Vagina (tissue), 2 donors: ENCODE data around the gene CRYBA4. TPM values are rescaled to one million over a fixed set of nuclear protein-coding genes. Genes with fewer than 3 reads are reported as not detected.

ENCODE experiments used
- DNase-seq, 2 donors: peaks; one replicate each; pipeline ENCODE4 v3.0.0-alpha.2; 2017; ENCODE audit errors: extremely low spot score in 2 of 2
- H3K27ac ChIP-seq: fragments of 200-600 bp; sonication (generic); one replicate; pipeline ENCODE4 v1.5.1; 2019
- H3K27me3 ChIP-seq: fragments of 200-600 bp; sonication (generic); one replicate; pipeline ENCODE4 v1.5.1; 2019
- H3K36me3 ChIP-seq, 2 donors: fragments of 200-600 bp; sonication (generic); one replicate each; pipeline ENCODE4 v1.5.1; 2017 to 2019
- H3K4me1 ChIP-seq: fragments of 200-600 bp; sonication (generic); one replicate; pipeline ENCODE4 v1.5.1; 2019
- H3K4me3 ChIP-seq, 2 donors: fragments of 200-600 bp; sonication (generic); 1 replicate in 1 of 2; 2 replicates in 1 of 2; pipeline ENCODE4 v1.5.1; 2016 to 2019
- H3K9me3 ChIP-seq: fragments of 200-600 bp; sonication (generic); one replicate; pipeline ENCODE4 v1.5.1; 2019
- POLR2A ChIP-seq, 2 donors: fragments of 450-650 bp; IDR thresholded peaks; one replicate each; pipeline ENCODE4 v1.6.1; 2017; ENCODE audit warnings: antibody characterized with exemption in 2 of 2, mild to moderate bottlenecking in 2 of 2, moderate library complexity in 2 of 2
- POLR2AphosphoS5 ChIP-seq, 2 donors: sonication (generic); formaldehyde crosslinking; IDR thresholded peaks; one replicate each; pipeline ENCODE4 v1.9.0; 2017; ENCODE audit warnings: antibody characterized with exemption in 2 of 2, mild to moderate bottlenecking in 2 of 2, low read depth in 1 of 2; ENCODE audit not compliant: insufficient read depth in 1 of 2
- intact Hi-C: fragments of 100-400 bp; cut with DNase I; formaldehyde crosslinking; loops from one replicate; pipeline ENCODE4 v1.15.1; 2023
- total RNA-seq: library from RNA; depleted of rRNA; stranded (reverse); fragments of >200 nt; gene quantifications from one replicate; pipeline ENCODE4 v1.2.3, GENCODE V29; 2016
- TF ChIP-seq, protein P1 (sequence below), 3 experiments: fragments of 450-650 bp in 2 of 3; fragments of 200-600 bp in 1 of 3; sonication (generic) in 1 of 3; IDR thresholded peaks; one replicate each; pipeline ENCODE4 v1.5.1; 2017 to 2019; ENCODE audit warnings: antibody characterized with exemption in 3 of 3, mild to moderate bottlenecking in 2 of 3, moderate library complexity in 2 of 3

The CRYBA4 gene
- total RNA-seq, 1 donor from 2014 or later: not detected

DNA sequence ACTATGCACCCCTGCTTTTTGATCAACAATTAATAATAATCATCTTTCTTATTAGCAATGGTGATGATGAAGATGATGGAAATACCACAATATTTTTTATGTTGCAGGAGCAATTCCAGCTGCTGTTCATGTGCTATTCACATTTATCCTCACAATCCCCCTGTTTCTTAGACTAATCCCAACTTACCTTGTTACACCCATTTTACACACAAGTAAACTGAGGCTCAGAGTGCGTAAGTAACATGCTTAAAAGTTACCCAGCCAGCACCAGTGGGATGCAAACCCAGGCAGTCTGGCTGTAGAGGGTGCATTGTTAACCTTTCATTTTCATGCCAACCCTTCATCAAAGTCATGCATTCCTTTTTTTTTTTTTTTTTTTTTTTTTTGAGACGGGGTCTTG, 1.6 kb upstream of the CRYBA4 start:
- Histone ChIP-seq H3K36me3 (no peaks in the 10 kb centered on the region), H3K27ac (no peak overlapping the region), H3K4me3 (no peak overlapping the region), H3K4me1 (no peaks in the 10 kb centered on the region), H3K9me3 (no peaks in the 10 kb centered on the region), H3K27me3 (no peaks in the 10 kb centered on the region)
- no peak for DNase-seq
- TF ChIP-seq POLR2A (IDR thresholded peaks at IDR 0.05): no peak
- TF ChIP-seq, protein P1, sequence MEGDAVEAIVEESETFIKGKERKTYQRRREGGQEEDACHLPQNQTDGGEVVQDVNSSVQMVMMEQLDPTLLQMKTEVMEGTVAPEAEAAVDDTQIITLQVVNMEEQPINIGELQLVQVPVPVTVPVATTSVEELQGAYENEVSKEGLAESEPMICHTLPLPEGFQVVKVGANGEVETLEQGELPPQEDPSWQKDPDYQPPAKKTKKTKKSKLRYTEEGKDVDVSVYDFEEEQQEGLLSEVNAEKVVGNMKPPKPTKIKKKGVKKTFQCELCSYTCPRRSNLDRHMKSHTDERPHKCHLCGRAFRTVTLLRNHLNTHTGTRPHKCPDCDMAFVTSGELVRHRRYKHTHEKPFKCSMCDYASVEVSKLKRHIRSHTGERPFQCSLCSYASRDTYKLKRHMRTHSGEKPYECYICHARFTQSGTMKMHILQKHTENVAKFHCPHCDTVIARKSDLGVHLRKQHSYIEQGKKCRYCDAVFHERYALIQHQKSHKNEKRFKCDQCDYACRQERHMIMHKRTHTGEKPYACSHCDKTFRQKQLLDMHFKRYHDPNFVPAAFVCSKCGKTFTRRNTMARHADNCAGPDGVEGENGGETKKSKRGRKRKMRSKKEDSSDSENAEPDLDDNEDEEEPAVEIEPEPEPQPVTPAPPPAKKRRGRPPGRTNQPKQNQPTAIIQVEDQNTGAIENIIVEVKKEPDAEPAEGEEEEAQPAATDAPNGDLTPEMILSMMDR (IDR thresholded peaks at IDR 0.05): no peak
- TF ChIP-seq POLR2AphosphoS5 (IDR thresholded peaks at IDR 0.05; ENCODE audit: insufficient read depth in 1 of 2, low read depth in 1 of 2): no peak
- intact Hi-C loops: no loop called here

DNA sequence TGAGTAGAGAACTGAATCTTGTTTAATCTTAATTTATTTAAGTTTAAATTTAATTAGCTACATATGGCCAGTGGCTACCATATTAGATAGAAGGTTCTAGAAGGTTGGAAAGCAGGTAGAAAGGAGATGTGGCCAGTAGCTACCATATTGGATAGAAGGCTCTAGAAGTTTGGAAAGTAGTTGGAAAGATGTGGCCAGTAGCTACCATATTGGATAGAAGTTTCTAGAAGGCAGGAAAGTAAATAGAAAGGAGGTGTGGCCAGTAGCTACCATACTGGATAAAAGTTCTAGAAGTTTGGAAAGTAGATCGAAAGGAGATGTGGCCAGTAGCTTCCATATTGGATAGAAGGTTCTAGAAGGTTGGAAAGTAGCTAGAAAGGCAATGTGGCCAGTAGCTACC, 2.2 kb downstream of the CRYBA4 start:
- no peaks in the 10 kb centered on the region for H3K36me3 ChIP-seq
- H3K27me3 ChIP-seq: no peaks in the 10 kb centered on the region
- H3K4me1 ChIP-seq: no peaks in the 10 kb centered on the region
- no peak overlapping the region for H3K27ac ChIP-seq
- no peak for DNase-seq
- H3K4me3 ChIP-seq: no peak overlapping the region
- no peaks in the 10 kb centered on the region for H3K9me3 ChIP-seq
- TF ChIP-seq, protein P1 (IDR thresholded peaks at IDR 0.05): no peak
- TF ChIP-seq POLR2A (IDR thresholded peaks at IDR 0.05) (no peak), POLR2AphosphoS5 (IDR thresholded peaks at IDR 0.05; ENCODE audit: insufficient read depth in 1 of 2, low read depth in 1 of 2) (no peak)
- intact Hi-C loops: no loop called here

DNA sequence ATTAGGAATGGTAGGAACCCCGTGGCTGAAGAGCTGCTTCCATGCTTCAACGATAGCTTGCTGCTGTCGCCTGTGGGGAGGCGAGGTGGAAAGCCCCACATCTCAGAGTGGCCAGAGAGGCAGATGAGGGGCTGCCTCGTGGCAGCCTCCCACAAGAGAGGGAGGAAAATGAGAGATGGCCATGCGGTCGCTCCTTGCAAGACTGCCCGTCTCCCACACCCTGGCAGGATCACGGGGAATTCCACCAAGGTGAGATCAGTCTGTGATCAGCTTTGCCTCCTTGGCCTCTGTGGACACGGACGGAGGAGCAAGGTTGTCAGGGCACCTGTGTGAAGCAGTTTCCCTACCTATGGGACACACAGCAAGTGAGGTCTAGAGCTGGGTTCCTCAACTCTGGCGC, 3.0 kb downstream of the CRYBA4 start:
- Histone ChIP-seq H3K9me3 (no peaks in the 10 kb centered on the region), H3K4me3 (no peak overlapping the region), H3K4me1 (no peaks in the 10 kb centered on the region), H3K36me3 (no peaks in the 10 kb centered on the region), H3K27me3 (no peaks in the 10 kb centered on the region), H3K27ac (no peak overlapping the region)
- intact Hi-C loops: no loop called here
- no peak for TF ChIP-seq POLR2A (IDR thresholded peaks at IDR 0.05)
- no peak for TF ChIP-seq POLR2AphosphoS5 (IDR thresholded peaks at IDR 0.05; ENCODE audit: insufficient read depth in 1 of 2, low read depth in 1 of 2)
- TF ChIP-seq, protein P1 (IDR thresholded peaks at IDR 0.05): no peak
- no peak for DNase-seq

GRCh38 chr22:26629988-26630761, 8.4 kb downstream of the CRYBA4 start:
- Histone ChIP-seq H3K27me3 (no peaks in the 10 kb centered on the region), H3K36me3 (no peaks in the 10 kb centered on the region), H3K4me3 (no peak overlapping the region), H3K4me1 (no peaks in the 10 kb centered on the region), H3K27ac (no peak overlapping the region), H3K9me3 (no peaks in the 10 kb centered on the region)
- intact Hi-C loops: no loop called here
- no peak for DNase-seq
- TF ChIP-seq POLR2A (IDR thresholded peaks at IDR 0.05): no peak
- no peak for TF ChIP-seq POLR2AphosphoS5 (IDR thresholded peaks at IDR 0.05; ENCODE audit: insufficient read depth in 1 of 2, low read depth in 1 of 2)
- TF ChIP-seq, protein P1 (IDR thresholded peaks at IDR 0.05): no peak

DNA sequence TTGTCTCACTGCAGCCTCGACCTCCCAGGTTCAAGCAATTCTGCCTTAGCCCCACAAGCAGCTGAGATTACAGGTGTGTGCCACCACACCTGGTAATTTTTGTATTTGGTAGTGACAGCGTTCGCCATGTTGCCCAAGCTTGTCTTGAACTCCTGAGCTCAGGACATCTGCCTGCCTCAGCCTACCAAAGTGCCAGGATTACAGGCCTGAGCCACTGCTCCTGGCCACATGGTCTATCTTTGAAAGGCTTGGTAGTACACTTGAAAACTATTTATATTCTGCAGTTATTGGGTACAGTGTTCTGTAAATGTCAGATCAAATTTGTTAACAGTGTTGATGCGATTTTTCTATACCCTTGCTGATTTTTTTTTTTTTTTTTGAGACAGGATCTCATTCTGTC, 9.5 kb downstream of the CRYBA4 start:
- no peak overlapping the region for H3K27ac ChIP-seq
- TF ChIP-seq POLR2AphosphoS5 (IDR thresholded peaks at IDR 0.05; ENCODE audit: insufficient read depth in 1 of 2, low read depth in 1 of 2): no peak
- TF ChIP-seq POLR2A (IDR thresholded peaks at IDR 0.05): no peak
- TF ChIP-seq, protein P1 (IDR thresholded peaks at IDR 0.05): no peak
- no peaks in the 10 kb centered on the region for H3K9me3 ChIP-seq
- H3K36me3 ChIP-seq: no peaks in the 10 kb centered on the region
- DNase-seq: no peak
- intact Hi-C loops: no loop called here
- no peaks in the 10 kb centered on the region for H3K4me1 ChIP-seq
- H3K27me3 ChIP-seq: no peaks in the 10 kb centered on the region
- H3K4me3 ChIP-seq: no peak overlapping the region
